Left kidney (tissue), 2 donors: ENCODE data around the gene LARGE2. TPM values are rescaled to one million over a fixed set of nuclear protein-coding genes. Genes with fewer than 3 reads are reported as not detected.

ENCODE experiments used
- DNase-seq: peaks from one replicate; pipeline ENCODE4 v3.0.0-alpha.2; 2013
- polyA plus RNA-seq: library from polyadenylated mRNA; unstranded; fragments of 120-200 nt; gene quantifications from one replicate; pipeline ENCODE4 v1.2.1, GENCODE V29; 2013; ENCODE audit not compliant: insufficient read length

LARGE2 gene
- polyA plus RNA-seq, 1 donor = 23.3 TPM

GRCh38 chr11:45929486-45930030, 7.1 kb downstream of the LARGE2 start:
- no peak for DNase-seq

- DNase-seq = no peak
These were observed 7.8 kb downstream of the LARGE2 start for GRCh38 chr11:45930031-45930794.

- DNase-seq = no peak
These were observed 8.6 kb downstream of the LARGE2 start for GRCh38 chr11:45930951-45931570.

- no peak for DNase-seq
These were observed 9.3 kb downstream of the LARGE2 start for GRCh38 chr11:45931739-45932138.

- DNase-seq = no peak
These were observed 9.8 kb downstream of the LARGE2 start for GRCh38 chr11:45932217-45932616.

- DNase-seq = no peak
These were observed 10.8 kb downstream of the LARGE2 start for GRCh38 chr11:45933131-45933831.

GRCh38 chr11:45933846-45934579, 11.6 kb downstream of the LARGE2 start:
- DNase-seq = no peak

- no peak for DNase-seq
These were observed 12.3 kb downstream of the LARGE2 start for GRCh38 chr11:45934580-45935318.

- no peak for DNase-seq
These were observed 13.1 kb downstream of the LARGE2 start for GRCh38 chr11:45935349-45936064.

GRCh38 chr11:45936511-45937054, 14.1 kb downstream of the LARGE2 start:
- DNase-seq = no peak

- DNase-seq = no peak
These were observed 15.5 kb downstream of the LARGE2 start for GRCh38 chr11:45937916-45938315.

GRCh38 chr11:45939836-45940235, 17.4 kb downstream of the LARGE2 start:
- no peak for DNase-seq

GRCh38 chr11:45941285-45941684, 18.8 kb downstream of the LARGE2 start:
- DNase-seq = no peak

GRCh38 chr11:45942381-45942780, 19.9 kb downstream of the LARGE2 start:
- DNase-seq = no peak

GRCh38 chr11:45945397-45945999, 23.0 kb downstream of the LARGE2 start:
- no peak for DNase-seq

- DNase-seq = no peak
These were observed 25.4 kb downstream of the LARGE2 start for GRCh38 chr11:45947885-45948284.

GRCh38 chr11:45948356-45948755, 25.9 kb downstream of the LARGE2 start:
- peak; percentile 24 for DNase-seq

- DNase-seq = no peak
These were observed 27.5 kb downstream of the LARGE2 start for GRCh38 chr11:45949992-45950407.

- no peak for DNase-seq
These were observed 37.4 kb downstream of the LARGE2 start for GRCh38 chr11:45959851-45960250.
